Neural progenitor cell (in vitro differentiated cells): ENCODE data around the gene KAZALD1. TPM values are rescaled to one million over a fixed set of nuclear protein-coding genes. Genes with fewer than 3 reads are reported as not detected.

Experiments
- DNase-seq: peaks from one replicate; pipeline ENCODE4 v3.0.0-alpha.2; 2016; ENCODE audit warnings: low spot score
- H2AFZ ChIP-seq: fragments of 200-600 bp; sonication (generic); replicated peaks from 2 replicates; pipeline ENCODE4 v1.6.1; 2016; ENCODE audit warnings: antibody characterized with exemption
- H3F3A ChIP-seq: fragments of 200-600 bp; sonication (generic); 2 replicates; pipeline ENCODE4 v1.6.1; 2016; ENCODE audit warnings: antibody characterized with exemption, low read depth
- H3K27ac ChIP-seq: fragments of 200-600 bp; sonication (generic); 2 replicates; pipeline ENCODE4 v1.5.1; 2016; ENCODE audit warnings: mild to moderate bottlenecking
- H3K27me3 ChIP-seq: fragments of 200-600 bp; sonication (generic); 2 replicates; pipeline ENCODE4 v1.6.1; 2016; ENCODE audit warnings: mild to moderate bottlenecking, moderate library complexity
- H3K36me3 ChIP-seq: fragments of 200-600 bp; sonication (generic); 2 replicates; pipeline ENCODE4 v1.5.1; 2016
- H3K4me1 ChIP-seq: fragments of 200-600 bp; sonication (generic); 2 replicates; pipeline ENCODE4 v1.6.1; 2016; ENCODE audit warnings: mixed run types
- H3K4me2 ChIP-seq: fragments of 200-600 bp; sonication (generic); 2 replicates; pipeline ENCODE4 v1.6.1; 2016
- H3K4me3 ChIP-seq: fragments of 200-600 bp; sonication (generic); 2 replicates; pipeline ENCODE4 v1.5.1; 2016
- H3K79me2 ChIP-seq: fragments of 200-600 bp; sonication (generic); 2 replicates; pipeline ENCODE4 v1.6.1; 2016; ENCODE audit warnings: low read depth
- H3K9ac ChIP-seq: fragments of 200-600 bp; sonication (generic); 2 replicates; pipeline ENCODE4 v1.6.1; 2016
- H3K9me3 ChIP-seq: fragments of 200-600 bp; sonication (generic); 2 replicates; pipeline ENCODE4 v1.5.1; 2016; ENCODE audit warnings: low read depth
- H4K20me1 ChIP-seq: fragments of 200-600 bp; sonication (generic); 2 replicates; pipeline ENCODE4 v1.6.1; 2016; ENCODE audit warnings: low read depth
- H3K27ac Mint-ChIP-seq: 3 replicates; pipeline ENCODE4 v1.8.0; 2021; ENCODE audit warnings: mixed read lengths
- H3K27me3 Mint-ChIP-seq: 2 replicates; pipeline ENCODE4 v1.8.0; 2022; ENCODE audit warnings: low read depth, mild to moderate bottlenecking, inconsistent platforms, moderate library complexity, mixed read lengths; ENCODE audit not compliant: insufficient read depth
- H3K36me3 Mint-ChIP-seq: 3 replicates; pipeline ENCODE4 v1.8.0; 2021; ENCODE audit warnings: mixed read lengths
- H3K4me1 Mint-ChIP-seq: 3 replicates; pipeline ENCODE4 v1.8.0; 2021; ENCODE audit warnings: mixed read lengths
- H3K4me3 Mint-ChIP-seq: 3 replicates; pipeline ENCODE4 v1.8.0; 2021; ENCODE audit warnings: mild to moderate bottlenecking, moderate library complexity, mixed read lengths
- H3K9me3 Mint-ChIP-seq: 3 replicates; pipeline ENCODE4 v1.8.0; 2020; ENCODE audit warnings: mixed read lengths
- CTCF ChIP-seq: fragments of 200-600 bp; sonication (generic); IDR thresholded peaks from 2 replicates; pipeline ENCODE4 v1.5.1; 2017; ENCODE audit warnings: antibody characterized with exemption, mild to moderate bottlenecking
- EZH2 ChIP-seq: fragments of 200-600 bp; sonication (generic); IDR thresholded peaks from 2 replicates; pipeline ENCODE4 v1.6.1; 2017; ENCODE audit warnings: antibody characterized with exemption, mild to moderate bottlenecking, moderate library complexity
- EZH2phosphoT487 ChIP-seq: fragments of 200-600 bp; sonication (generic); IDR thresholded peaks from 2 replicates; pipeline ENCODE4 v1.6.1; 2017; ENCODE audit warnings: antibody characterized with exemption
- total RNA-seq: library from RNA; depleted of rRNA; stranded (reverse); fragments of >200 nt; gene quantifications from 2 replicates; pipeline ENCODE4 v1.2.3, GENCODE V29; 2015; ENCODE audit warnings: low replicate concordance

KAZALD1 gene
- total RNA-seq, 1 donor from 2014 or later = 0.77 TPM

- Histone ChIP-seq H3K36me3 (no peaks in the 10 kb centered on the region), H3K9me3 (no peaks in the 10 kb centered on the region), H3K4me1 (peaks cover 9% of the 10 kb centered on the region), H3F3A (peaks cover 4% of the 10 kb centered on the region), H2AFZ (no peak overlapping the region), H3K4me2 (no peak overlapping the region), H3K79me2 (peaks cover 23% of the 10 kb centered on the region), H3K27me3 (peaks cover 22% of the 10 kb centered on the region), H4K20me1 (peaks cover 78% of the 10 kb centered on the region), H3K27ac (no peak overlapping the region), H3K9ac (no peak overlapping the region), H3K4me3 (no peak overlapping the region)
- Mint-ChIP-seq H3K4me1 (peaks cover 21% of the 10 kb centered on the region), H3K36me3 (peaks cover 7% of the 10 kb centered on the region), H3K27me3 (peaks cover 12% of the 10 kb centered on the region), H3K4me3 (no peak overlapping the region), H3K9me3 (no peaks in the 10 kb centered on the region), H3K27ac (no peak overlapping the region)
- DNase-seq = no peak
- TF ChIP-seq CTCF = peak; percentile 30
- TF ChIP-seq EZH2phosphoT487 = no peak
Observed at GRCh38 chr10:101055411-101055810, 6.4 kb upstream of the KAZALD1 start.

GRCh38 chr10:101056365-101057151 is 5.2 kb upstream of the KAZALD1 start:
- H3K27me3 Mint-ChIP-seq = peaks cover 4% of the 10 kb centered on the region
- peaks cover 7% of the 10 kb centered on the region for H3K36me3 Mint-ChIP-seq
- no peaks in the 10 kb centered on the region for H3K9me3 Mint-ChIP-seq
- H3K4me2 ChIP-seq = no peak overlapping the region
- no peak overlapping the region for H3K4me3 Mint-ChIP-seq
- H3K79me2 ChIP-seq = peaks cover 23% of the 10 kb centered on the region
- H3K27ac ChIP-seq = no peak overlapping the region
- no peak overlapping the region for H3K4me3 ChIP-seq
- no peaks in the 10 kb centered on the region for H3K9me3 ChIP-seq
- H3F3A ChIP-seq = peaks cover 10% of the 10 kb centered on the region
- H2AFZ ChIP-seq = no peak overlapping the region
- H3K4me1 Mint-ChIP-seq = peaks cover 15% of the 10 kb centered on the region
- DNase-seq = no peak
- no peak overlapping the region for H3K9ac ChIP-seq
- no peaks in the 10 kb centered on the region for H3K36me3 ChIP-seq
- peaks cover 16% of the 10 kb centered on the region for H3K27me3 ChIP-seq
- H4K20me1 ChIP-seq = peaks cover 66% of the 10 kb centered on the region
- TF ChIP-seq EZH2 = no peak
- H3K27ac Mint-ChIP-seq = no peak overlapping the region
- H3K4me1 ChIP-seq = peaks cover 7% of the 10 kb centered on the region

GRCh38 chr10:101060036-101060950 is 1.5 kb upstream of the KAZALD1 start:
- DNase-seq = peak; percentile 95
- Histone ChIP-seq H4K20me1 (peaks cover 64% of the 10 kb centered on the region), H3K27me3 (peaks cover 43% of the 10 kb centered on the region), H3K4me2 (peak overlapping the region; percentile 88), H3K79me2 (peaks cover 23% of the 10 kb centered on the region), H3K4me3 (peak overlapping the region; percentile 85), H3K9ac (peak overlapping the region; percentile 69), H3K9me3 (no peaks in the 10 kb centered on the region), H2AFZ (peak overlapping the region; percentile 97), H3K36me3 (no peaks in the 10 kb centered on the region), H3K4me1 (peaks cover 28% of the 10 kb centered on the region), H3K27ac (no peak overlapping the region), H3F3A (peaks cover 36% of the 10 kb centered on the region)
- Mint-ChIP-seq H3K27ac (peak overlapping the region; percentile 96), H3K4me1 (peaks cover 46% of the 10 kb centered on the region), H3K36me3 (peaks cover 1% of the 10 kb centered on the region), H3K9me3 (no peaks in the 10 kb centered on the region), H3K4me3 (peak overlapping the region; percentile 96), H3K27me3 (peaks cover 21% of the 10 kb centered on the region)
- TF ChIP-seq CTCF = peak; percentile 97
- TF ChIP-seq EZH2 = no peak
- TF ChIP-seq EZH2phosphoT487 = no peak
